ENCODE results near the gene NSFL1C.
"Not testable (repeated sequence)": the region's sequence is repeated elsewhere in the genome, so short reads cannot be mapped to it uniquely, and the experiment has no call there.

DNA sequence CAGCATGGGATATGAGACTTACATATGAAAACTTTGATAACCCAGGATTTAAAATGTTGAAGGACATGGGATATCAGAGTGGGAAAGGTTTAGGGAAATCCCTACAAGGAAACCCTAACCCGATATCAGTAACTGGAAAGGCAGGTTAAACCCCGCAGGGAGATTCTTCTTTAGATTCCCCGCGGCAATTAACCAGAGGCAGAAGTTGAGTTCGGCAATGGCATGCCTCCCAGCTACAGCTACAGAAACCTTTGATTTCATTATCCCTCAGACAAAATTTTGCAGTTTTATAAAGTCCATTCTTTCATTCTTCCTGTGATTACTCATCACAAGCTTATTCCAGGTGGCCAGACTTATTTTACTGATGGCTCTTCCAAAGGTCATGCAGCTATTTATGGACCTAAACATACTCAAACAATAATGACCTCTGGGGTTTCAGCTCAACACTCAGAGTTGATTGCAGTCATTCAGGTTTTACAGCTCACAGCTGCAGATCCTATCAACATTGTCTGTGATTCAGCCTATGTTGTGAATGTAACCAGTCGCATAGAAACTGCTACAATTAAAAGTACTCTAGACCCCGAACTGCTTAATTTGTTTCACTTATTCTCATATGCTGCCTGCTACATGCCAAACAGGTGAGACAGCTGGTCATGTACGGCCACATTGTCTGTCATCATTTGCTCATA lies 66.8 kb downstream of the NSFL1C start:
- peak in 2 of 3 donors; percentile 58 to 71 for TF ChIP-seq POLR2AphosphoS5 (IDR thresholded peaks at IDR 0.05)
- not testable (repeated sequence) for TF ChIP-seq EP300 (IDR thresholded peaks at IDR 0.05; ENCODE audit: low read depth)
